Measurements from ENCODE around the gene KLB. TPM values are rescaled to one million over a fixed set of nuclear protein-coding genes. Genes with fewer than 3 reads are reported as not detected.
A peak's percentile ranks its signal among the peaks of the same experiment; 100 is the strongest.
"Not testable (repeated sequence)": the region's sequence is repeated elsewhere in the genome, so short reads cannot be mapped to it uniquely, and the experiment has no call there.

Gene KLB
- total RNA-seq, 1 experiment from 2014 or later, result not detected

DNA sequence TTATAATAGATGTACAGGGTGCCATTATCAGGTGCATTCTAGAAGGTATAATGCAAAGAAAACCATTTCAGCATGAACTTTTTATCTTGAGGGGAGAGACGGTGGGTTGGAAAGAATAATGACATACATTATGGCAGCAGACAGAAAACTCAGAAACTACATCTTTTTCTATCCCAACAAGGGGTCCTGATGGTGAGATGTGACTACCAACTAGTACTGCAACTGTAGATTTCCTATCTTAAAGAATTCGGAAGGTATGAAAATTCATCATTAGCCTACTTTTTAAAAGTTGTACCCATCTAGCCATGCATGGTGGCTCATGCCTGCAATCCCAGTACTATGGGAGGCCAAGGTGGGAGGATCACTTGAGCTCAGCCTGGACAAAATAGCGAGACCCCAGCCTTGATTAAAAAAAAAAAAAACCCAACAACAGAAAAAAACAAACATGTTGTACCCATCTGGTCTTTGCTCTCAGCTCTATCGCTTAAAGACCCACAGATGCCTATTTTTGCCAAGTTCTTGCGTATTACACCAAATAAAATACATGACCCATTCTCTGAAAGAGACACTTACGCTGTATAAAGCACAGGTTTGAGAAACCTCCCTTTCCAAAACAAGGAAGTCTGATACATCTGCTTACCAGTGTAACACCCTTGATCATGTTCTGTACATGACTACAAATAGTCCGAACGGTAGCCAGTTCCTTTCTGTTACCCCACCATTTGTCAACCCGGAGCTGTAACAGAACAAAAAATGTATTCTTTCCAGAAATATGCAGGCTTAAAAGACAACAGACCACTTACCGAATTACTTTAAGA, 50.4 kb downstream of the KLB start:
- POLR2A ChIA-PET, result interaction anchor here (1.7 to 3.2 kb wide), 2 partner anchors 12 to 13 kb away, joined by 4 to 14 read pairs; no protein-coding TSS in a partner anchor
- H2AFZ ChIP-seq (ENCODE audit: low read depth, low read length, poor library complexity, severe bottlenecking), result no peak overlapping the region
- RAD21 ChIA-PET (ENCODE audit: low non-redundant PET in 1 of 2, low total read pairs in 2 of 2, uncharacterized antibody in 2 of 2, unreplicated experiment in 2 of 2), result no interaction called here
- peaks cover 5 to 21% of the 10 kb centered on the region in 2 experiments; a peak in 3 of 4 replicates for H3K4me1 ChIP-seq (ENCODE audit: control insufficient read depth in 1 of 2, insufficient read depth in 2 of 2, low read length in 2 of 2)
- intact Hi-C loops (cut with micrococcal nuclease), result no loop called here
- H3K4me3 ChIP-seq (replicated peaks in 1 of 2; ENCODE audit: low read depth in 1 of 2, low read length in 2 of 2), result peak overlapping the region; percentile 88 to 97
- H3K9me2 ChIP-seq (ENCODE audit: insufficient read depth), result no peaks in the 10 kb centered on the region
- H3K27ac ChIP-seq (ENCODE audit: low read depth, low read length), result peak overlapping the region; percentile 97; the same call in 1 of the 2 replicates
- ATAC-seq (no peak), DNase-seq (ENCODE audit: low read depth, low spot score) (no peak)
- H4K20me1 ChIP-seq (ENCODE audit: insufficient read depth), result peaks cover 44% of the 10 kb centered on the region
- H3K36me3 ChIP-seq (ENCODE audit: control insufficient read depth in 1 of 2, insufficient read depth in 2 of 2, low read length in 2 of 2), result peaks cover 54 to 62% of the 10 kb centered on the region in 2 experiments
- peak overlapping the region; percentile 96 for H3K9ac ChIP-seq (ENCODE audit: low read length)
- no peaks in the 10 kb centered on the region for H3K27me3 ChIP-seq (ENCODE audit: insufficient read depth, low read length)
- H3K9me3 ChIP-seq (ENCODE audit: control insufficient read depth in 1 of 2, insufficient read depth in 1 of 2, low read depth in 1 of 2, low read length in 2 of 2), result no peaks in the 10 kb centered on the region
- H3K79me2 ChIP-seq (ENCODE audit: insufficient read depth, low read length), result peaks cover 88% of the 10 kb centered on the region
- CTCF ChIA-PET, result no interaction called here
- TF ChIP-seq ZNF274 (IDR thresholded peaks at IDR 0.05; ENCODE audit: low read depth, low read length), result no peak
- no peak for TF ChIP-seq FOSL1 (IDR thresholded peaks at IDR 0.05; ENCODE audit: low read depth)
- H3K4me2 ChIP-seq (ENCODE audit: low read length), result peak overlapping the region; percentile 89
- BruUV-seq (replicated peaks), result no TSS peak

DNA sequence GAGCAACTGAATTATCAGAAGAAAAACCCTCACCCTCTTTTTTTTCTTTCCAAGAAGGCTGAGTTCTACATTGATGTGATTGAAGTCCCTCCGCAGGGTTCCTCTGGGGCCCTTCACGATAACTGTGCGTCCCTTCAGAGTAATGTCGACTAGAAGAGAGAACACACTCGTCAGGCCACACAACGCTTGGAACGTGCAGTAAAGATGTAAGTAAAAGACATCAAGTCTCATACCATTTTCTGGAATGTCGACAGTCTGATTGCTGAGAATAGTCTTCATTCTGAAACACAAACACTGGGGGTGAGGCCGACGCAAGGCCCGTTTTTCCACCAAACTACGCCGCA, 51.4 kb downstream of the KLB start:
- ChIA-PET CTCF (interaction anchor here (1.1 kb wide), 1 partner anchor 699 kb away, joined by 3 read pairs; no protein-coding TSS in a partner anchor), POLR2A (interaction anchor here (1.1 to 3.2 kb wide), 4 partner anchors 10 to 570 kb away, joined by 3 to 14 read pairs (median 6); no protein-coding TSS in a partner anchor)
- DNase-seq (ENCODE audit: low read depth, low spot score); H2AFZ ChIP-seq (ENCODE audit: low read depth, low read length, poor library complexity, severe bottlenecking); BruUV-seq (replicated peaks); RAD21 ChIA-PET (ENCODE audit: low non-redundant PET in 1 of 2, low total read pairs in 2 of 2, uncharacterized antibody in 2 of 2, unreplicated experiment in 2 of 2); H3K27me3 ChIP-seq (ENCODE audit: insufficient read depth, low read length); H3K9me3 ChIP-seq (ENCODE audit: control insufficient read depth in 1 of 2, insufficient read depth in 1 of 2, low read depth in 1 of 2, low read length in 2 of 2); ATAC-seq; H3K9me2 ChIP-seq (ENCODE audit: insufficient read depth): not testable (repeated sequence)
- H3K4me2 ChIP-seq (ENCODE audit: low read length), result peak overlapping the region; percentile 89
- H3K4me1 ChIP-seq (ENCODE audit: control insufficient read depth in 1 of 2, insufficient read depth in 2 of 2, low read length in 2 of 2), result peaks cover 5 to 21% of the 10 kb centered on the region in 2 experiments; a peak in 3 of 4 replicates
- H3K4me3 ChIP-seq (replicated peaks in 1 of 2; ENCODE audit: low read depth in 1 of 2, low read length in 2 of 2), result peak overlapping the region; percentile 88 to 97
- H3K79me2 ChIP-seq (ENCODE audit: insufficient read depth, low read length), result peaks cover 80% of the 10 kb centered on the region
- peak overlapping the region; percentile 96 for H3K9ac ChIP-seq (ENCODE audit: low read length)
- peaks cover 48 to 56% of the 10 kb centered on the region in 2 experiments for H3K36me3 ChIP-seq (ENCODE audit: control insufficient read depth in 1 of 2, insufficient read depth in 2 of 2, low read length in 2 of 2)
- intact Hi-C loops (cut with micrococcal nuclease), result loop anchor here (2.0 kb wide), 2 partner anchors 519 to 699 kb away; partner anchors contain the start of gene PDS5A
- peak overlapping the region; percentile 97 for H3K27ac ChIP-seq (ENCODE audit: low read depth, low read length)
- peaks cover 37% of the 10 kb centered on the region for H4K20me1 ChIP-seq (ENCODE audit: insufficient read depth)

Measured in HCT116 (cell line).